NB4 (cell line): ENCODE results near the gene NRAP.

Experiments
- CTCF ChIP-seq: IDR thresholded peaks from one replicate; pipeline ENCODE4 v1.5.1; 2012; ENCODE audit warnings: low read depth, low read length
- MAX ChIP-seq: IDR thresholded peaks from 2 replicates; pipeline ENCODE4 v1.6.1; 2011; ENCODE audit warnings: low read depth, low read length
- MYC ChIP-seq: IDR thresholded peaks from 2 replicates; pipeline ENCODE4 v1.6.1; 2011; ENCODE audit warnings: low read depth, low read length
- POLR2A ChIP-seq: IDR thresholded peaks from 2 replicates; pipeline ENCODE4 v1.6.1; 2011; ENCODE audit warnings: mild to moderate bottlenecking; ENCODE audit not compliant: insufficient read length; ENCODE audit errors: extremely low read depth

- no peak for TF ChIP-seq CTCF
- TF ChIP-seq POLR2A = no peak
- TF ChIP-seq MAX = no peak
- no peak for TF ChIP-seq MYC
Observed at GRCh38 chr10:113549856-113550255, 114.0 kb downstream of the NRAP start.
